K562 (cell line): ENCODE results near the gene EIF3I. TPM values are rescaled to one million over a fixed set of nuclear protein-coding genes. Genes with fewer than 3 reads are reported as not detected.

Experiments used
- ATF4 ChIP-seq: fragments of 450-650 bp; formaldehyde crosslinking; IDR thresholded peaks from 2 replicates; pipeline ENCODE4 v1.4.0; 2022; ENCODE audit warnings: mild to moderate bottlenecking, moderate library complexity
- CCAR2 ChIP-seq: fragments of 200-400 bp; formaldehyde crosslinking; IDR thresholded peaks from 2 replicates; pipeline ENCODE4 v1.6.1; 2017; ENCODE audit warnings: mild to moderate bottlenecking, low read depth, low read length
- EP400 ChIP-seq: fragments of 450-650 bp; IDR thresholded peaks from 2 replicates; pipeline ENCODE4 v1.6.1; 2017; ENCODE audit warnings: antibody characterized with exemption, mild to moderate bottlenecking, moderate library complexity
- GATA2 ChIP-seq: sonication (generic); formaldehyde crosslinking; IDR thresholded peaks from 2 replicates; pipeline ENCODE4 v1.4.0; 2020; ENCODE audit warnings: mild to moderate bottlenecking, missing genetic modification reagents
- HMG20B ChIP-seq: fragments of 250-450 bp; sonication (Bioruptor Pico); IDR thresholded peaks from 2 replicates; pipeline ENCODE4 v1.5.0; 2021; ENCODE audit warnings: mild to moderate bottlenecking
- KDM1A ChIP-seq, 2 experiments: fragments of 450-650 bp; IDR thresholded peaks; 2 replicates each; pipeline ENCODE4 v1.6.1; 2016; ENCODE audit warnings: mild to moderate bottlenecking in 2 of 2
- LEF1 ChIP-seq: fragments of 450-650 bp; IDR thresholded peaks from 2 replicates; pipeline ENCODE4 v1.6.1; 2016; ENCODE audit warnings: mild to moderate bottlenecking
- NR2F6 ChIP-seq: fragments of 450-650 bp; formaldehyde crosslinking; IDR thresholded peaks from 2 replicates; pipeline ENCODE4 v1.4.0; 2020; ENCODE audit warnings: mild to moderate bottlenecking
- PHF20 ChIP-seq: fragments of 450-650 bp; IDR thresholded peaks from 2 replicates; pipeline ENCODE4 v1.6.1; 2018; ENCODE audit not compliant: partially characterized antibody
- POLR2AphosphoS2 ChIP-seq: IDR thresholded peaks from 2 replicates; pipeline ENCODE4 v1.6.1; 2012; ENCODE audit warnings: low read length, improper control_type of control experiment
- POLR2G ChIP-seq: fragments of 200-400 bp; formaldehyde crosslinking; IDR thresholded peaks from 2 replicates; pipeline ENCODE4 v1.6.1; 2017; ENCODE audit warnings: low read depth, mild to moderate bottlenecking, antibody characterized with exemption, low read length, moderate library complexity
- SMARCB1 ChIP-seq: IDR thresholded peaks from 2 replicates; pipeline ENCODE4 v1.6.1; 2011; ENCODE audit warnings: improper control_type of control experiment, low read depth; ENCODE audit not compliant: insufficient read length
- SRSF3 ChIP-seq: fragments of 200-400 bp; formaldehyde crosslinking; IDR thresholded peaks from 2 replicates; pipeline ENCODE4 v1.6.1; 2016; ENCODE audit warnings: mild to moderate bottlenecking, low read length, moderate library complexity; ENCODE audit not compliant: insufficient read depth
- TAF1 ChIP-seq: IDR thresholded peaks from 2 replicates; pipeline ENCODE4 v1.6.1; 2011; ENCODE audit warnings: mild to moderate bottlenecking, low read length, moderate library complexity; ENCODE audit not compliant: insufficient read depth, control insufficient read depth, severe bottlenecking; ENCODE audit errors: extremely low read depth
- ZNF140 ChIP-seq: fragments of 250-450 bp; sonication (Bioruptor Pico); IDR thresholded peaks from 2 replicates; pipeline ENCODE4 v1.8.0; 2021; ENCODE audit warnings: moderate library complexity, mild to moderate bottlenecking, inconsistent platforms
- ZNF24 ChIP-seq: fragments of 450-650 bp; IDR thresholded peaks from 2 replicates; pipeline ENCODE4 v1.6.1; 2016
- ZNF512 ChIP-seq: IDR thresholded peaks from 2 replicates; pipeline ENCODE4 v1.6.1; 2016; ENCODE audit warnings: missing genetic modification characterization, missing compliant biosample characterization
- ZNF766 ChIP-seq: fragments of 200-800 bp; sonication (Bioruptor generic); conservative IDR thresholded peaks from 2 replicates; pipeline ENCODE4 v1.6.1; 2016; ENCODE audit warnings: missing genetic modification characterization, missing compliant biosample characterization
- ZNF785 ChIP-seq: fragments of 250-450 bp; sonication (Bioruptor Pico); IDR thresholded peaks from 2 replicates; pipeline ENCODE4 v1.4.0; 2020; ENCODE audit warnings: mild to moderate bottlenecking
- polyA plus RNA-seq, 8 experiments: library from polyadenylated mRNA; depleted of rRNA in 4 of 8; stranded (reverse) in 5 of 8; unstranded in 3 of 8; fragments of >200 nt; fragmentation: Nextera tagmentation in 2 of 8; fragmentation: Illumina TruSeq in 1 of 8; extraction: Ambion mirVana in 2 of 8; extraction: Trizol in 1 of 8; gene quantifications; 2 replicates each; pipeline versions ENCODE4 v1.2.1 to v1.2.3, GENCODE V29; 2011 to 2014; ENCODE audit warnings: inconsistent platforms in 1 of 8, missing spikeins in 1 of 8
- total RNA-seq, 7 experiments: library from RNA; depleted of rRNA in 6 of 7; stranded (reverse); fragments of >200 nt in 6 of 7; fragmentation: Illumina TruSeq in 2 of 7; extraction: Trizol in 2 of 7; gene quantifications; 2 replicates each; pipeline versions ENCODE4 v1.2.1 to v1.2.3, GENCODE V29; 2011 to 2021; ENCODE audit warnings: low replicate concordance in 1 of 7
- TF ChIP-seq, protein P1 (sequence below): IDR thresholded peaks from 2 replicates; pipeline ENCODE4 v1.6.1; 2012; ENCODE audit warnings: low read depth, low read length, improper control_type of control experiment, borderline replicate concordance
- TF ChIP-seq, protein P2 (sequence below): sonication (generic); formaldehyde crosslinking; IDR thresholded peaks from 2 replicates; pipeline ENCODE4 v1.8.0; 2022; ENCODE audit warnings: missing genetic modification reagents, mild to moderate bottlenecking, borderline replicate concordance

EIF3I gene
- total and polyA plus RNA-seq, 9 of the 15 experiments (the other 6 are each of a cell fraction or from before 2014, with no cell fraction given), result 414 to 1,526 (median 635) TPM

GRCh38 chr1:32205401-32206370 is 16.5 kb upstream of the EIF3I start, which contains the start of gene IQCC (continued):
- TF ChIP-seq POLR2G (peak; percentile 92), PHF20 (peak; percentile 98), NR2F6 (no peak), POLR2AphosphoS2 (peak; percentile 92; the same call in 1 of the 2 replicates), GATA2 (CRISPR knock-in tag) (no peak), SMARCB1 (peak; percentile 89), EP400 (peak; percentile 90), ZNF785 (CRISPR knock-in tag) (no peak), CCAR2 (no peak), ZNF766 (CRISPR knock-in tag) (no peak), HMG20B (no peak), ZNF512 (tag) (no peak), ZNF24 (no peak), LEF1 (no peak), ATF4 (CRISPR knock-in tag) (no peak; the same call in 1 of the 2 replicates), SRSF3 (peak; percentile 95), TAF1 (peak; percentile 89), KDM1A (IDR thresholded peaks at IDR 0.05) (no peak), ZNF140 (no peak)
- TF ChIP-seq, protein P1, sequence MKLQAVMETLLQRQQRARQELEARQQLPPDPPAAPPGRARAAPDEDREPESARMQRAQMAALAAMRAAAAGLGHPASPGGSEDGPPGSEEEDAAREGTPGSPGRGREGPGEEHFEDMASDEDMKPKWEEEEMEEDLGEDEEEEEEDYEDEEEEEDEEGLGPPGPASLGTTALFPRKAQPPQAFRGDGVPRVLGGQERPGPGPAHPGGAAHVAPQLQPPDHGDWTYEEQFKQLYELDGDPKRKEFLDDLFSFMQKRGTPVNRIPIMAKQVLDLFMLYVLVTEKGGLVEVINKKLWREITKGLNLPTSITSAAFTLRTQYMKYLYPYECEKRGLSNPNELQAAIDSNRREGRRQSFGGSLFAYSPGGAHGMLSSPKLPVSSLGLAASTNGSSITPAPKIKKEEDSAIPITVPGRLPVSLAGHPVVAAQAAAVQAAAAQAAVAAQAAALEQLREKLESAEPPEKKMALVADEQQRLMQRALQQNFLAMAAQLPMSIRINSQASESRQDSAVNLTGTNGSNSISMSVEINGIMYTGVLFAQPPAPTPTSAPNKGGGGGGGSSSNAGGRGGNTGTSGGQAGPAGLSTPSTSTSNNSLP, result no peak
- TF ChIP-seq, protein P2, sequence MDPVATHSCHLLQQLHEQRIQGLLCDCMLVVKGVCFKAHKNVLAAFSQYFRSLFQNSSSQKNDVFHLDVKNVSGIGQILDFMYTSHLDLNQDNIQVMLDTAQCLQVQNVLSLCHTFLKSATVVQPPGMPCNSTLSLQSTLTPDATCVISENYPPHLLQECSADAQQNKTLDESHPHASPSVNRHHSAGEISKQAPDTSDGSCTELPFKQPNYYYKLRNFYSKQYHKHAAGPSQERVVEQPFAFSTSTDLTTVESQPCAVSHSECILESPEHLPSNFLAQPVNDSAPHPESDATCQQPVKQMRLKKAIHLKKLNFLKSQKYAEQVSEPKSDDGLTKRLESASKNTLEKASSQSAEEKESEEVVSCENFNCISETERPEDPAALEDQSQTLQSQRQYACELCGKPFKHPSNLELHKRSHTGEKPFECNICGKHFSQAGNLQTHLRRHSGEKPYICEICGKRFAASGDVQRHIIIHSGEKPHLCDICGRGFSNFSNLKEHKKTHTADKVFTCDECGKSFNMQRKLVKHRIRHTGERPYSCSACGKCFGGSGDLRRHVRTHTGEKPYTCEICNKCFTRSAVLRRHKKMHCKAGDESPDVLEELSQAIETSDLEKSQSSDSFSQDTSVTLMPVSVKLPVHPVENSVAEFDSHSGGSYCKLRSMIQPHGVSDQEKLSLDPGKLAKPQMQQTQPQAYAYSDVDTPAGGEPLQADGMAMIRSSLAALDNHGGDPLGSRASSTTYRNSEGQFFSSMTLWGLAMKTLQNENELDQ (CRISPR knock-in tag), result no peak
